Measurements from ENCODE around the gene ZC3H4.

The ZC3H4 gene

GRCh38 chr19:47047763-47048405 lies 65.7 kb downstream of the ZC3H4 start:
- ATAC-seq (ENCODE audit: low read depth): peak; percentile 36
- peaks cover 1% of the 10 kb centered on the region for H3K36me3 Mint-ChIP-seq
- peak; percentile 52 to 59 for DNase-seq (ENCODE audit: low spot score in 2 of 2)

GRCh38 chr19:47047272-47047762 lies 66.3 kb downstream of the ZC3H4 start:
- Mint-ChIP-seq H3K27me3 (no peaks in the 10 kb centered on the region), H3K36me3 (peaks cover 1% of the 10 kb centered on the region), H3K4me1 (peaks cover 14% of the 10 kb centered on the region), H3K27ac (peak overlapping the region; percentile 63), H3K4me3 (peak overlapping the region; percentile 36), H3K9me3 (no peaks in the 10 kb centered on the region)
- DNase-seq (ENCODE audit: low spot score in 2 of 2) (no peak), ATAC-seq (ENCODE audit: low read depth) (no peak)

More at GRCh38 chr19:47047763-47048405, 65.7 kb downstream of the ZC3H4 start:
- Mint-ChIP-seq H3K4me1 (peaks cover 14% of the 10 kb centered on the region), H3K4me3 (peak overlapping the region; percentile 97), H3K9me3 (no peaks in the 10 kb centered on the region), H3K27me3 (no peaks in the 10 kb centered on the region), H3K27ac (peak overlapping the region; percentile 63)

DNA sequence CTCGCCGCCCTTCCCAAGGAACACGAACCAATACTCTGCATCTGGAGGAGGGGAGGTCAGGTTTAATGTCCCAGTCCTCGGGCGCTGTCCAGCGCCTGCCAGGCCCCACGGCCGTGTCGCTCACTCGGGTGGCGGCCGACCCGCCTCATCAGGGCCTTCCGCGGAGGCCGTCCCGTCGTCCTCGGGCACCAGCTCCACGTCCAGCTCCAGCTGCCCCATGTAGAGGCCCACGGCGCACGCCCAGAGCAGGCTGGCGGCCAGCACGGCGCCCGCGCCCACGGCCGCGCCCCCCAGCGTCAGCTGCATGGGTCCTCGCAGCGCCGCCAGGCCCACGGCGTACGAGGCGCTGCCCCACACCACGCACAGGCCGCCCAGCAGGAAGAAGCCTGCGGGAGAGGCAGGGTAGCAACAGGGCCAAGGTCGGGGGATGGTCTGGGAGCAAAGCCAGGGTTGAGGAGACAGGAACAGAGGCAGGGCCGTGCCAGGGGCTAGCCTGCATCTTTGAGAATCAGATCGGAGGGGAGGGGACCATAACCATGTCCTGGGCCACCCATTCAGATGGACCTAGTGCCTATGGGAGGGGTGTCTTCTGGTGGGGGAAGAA lies 67.6 kb downstream of the ZC3H4 start:
- ATAC-seq (ENCODE audit: low read depth): no peak
- Mint-ChIP-seq H3K36me3 (peaks cover 1% of the 10 kb centered on the region), H3K9me3 (no peaks in the 10 kb centered on the region), H3K27me3 (no peaks in the 10 kb centered on the region), H3K27ac (no peak overlapping the region), H3K4me1 (peaks cover 14% of the 10 kb centered on the region), H3K4me3 (no peak overlapping the region)
- DNase-seq (ENCODE audit: low spot score in 2 of 2): no peak

DNA sequence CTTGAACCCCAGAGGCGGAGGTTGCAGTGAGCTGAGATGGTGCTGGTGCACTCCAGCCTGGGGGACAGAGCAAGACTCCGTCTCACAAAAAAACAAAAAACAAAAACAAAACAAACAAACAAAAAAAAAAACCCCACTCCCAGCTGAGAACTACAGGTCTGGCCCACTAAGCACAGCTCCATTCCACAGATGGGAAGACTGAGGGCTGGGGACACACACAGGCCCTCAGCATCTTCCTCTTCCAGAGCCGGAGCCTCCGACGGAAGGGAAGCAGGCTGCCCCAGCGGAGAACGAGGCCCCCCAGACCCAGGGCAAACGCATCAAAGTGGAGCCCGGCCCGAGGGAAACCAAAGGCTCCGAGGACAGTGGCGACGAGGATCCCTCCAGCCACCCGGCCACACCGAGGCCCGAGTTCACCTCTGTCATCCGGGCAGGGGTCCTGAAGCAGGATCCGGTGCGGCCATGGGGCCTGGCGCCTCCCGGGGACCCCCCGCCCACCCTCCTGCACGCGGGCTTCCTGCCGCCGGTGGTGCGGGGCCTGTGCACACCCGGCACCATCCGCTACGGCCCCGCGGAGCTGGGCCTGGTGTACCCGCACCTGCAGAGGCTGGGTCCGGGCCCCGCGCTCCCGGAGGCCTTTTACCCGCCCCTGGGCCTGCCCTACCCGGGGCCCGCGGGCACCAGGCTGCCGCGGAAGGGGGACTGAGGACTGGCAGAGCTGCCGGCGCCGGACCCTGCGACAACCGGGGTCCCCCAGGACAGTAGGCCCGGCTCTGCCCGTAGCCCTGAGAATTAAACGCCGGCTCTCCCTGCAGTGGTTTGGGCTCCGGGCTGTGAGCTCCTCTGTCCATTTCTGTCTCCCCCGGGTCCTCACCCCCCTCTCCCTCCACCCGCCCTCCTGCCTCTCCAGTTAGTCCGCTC lies 68.4 kb downstream of the ZC3H4 start:
- Mint-ChIP-seq H3K9me3 (no peaks in the 10 kb centered on the region), H3K27me3 (no peaks in the 10 kb centered on the region), H3K4me3 (no peak overlapping the region), H3K27ac (no peak overlapping the region), H3K36me3 (peaks cover 1% of the 10 kb centered on the region), H3K4me1 (peaks cover 14% of the 10 kb centered on the region)
- no peak for ATAC-seq (ENCODE audit: low read depth)
- DNase-seq (ENCODE audit: low spot score in 2 of 2): no peak

GRCh38 chr19:47040869-47041268 lies 72.7 kb downstream of the ZC3H4 start:
- DNase-seq (ENCODE audit: low spot score in 2 of 2) (no peak), ATAC-seq (ENCODE audit: low read depth) (no peak)
- H3K4me3 Mint-ChIP-seq: no peak overlapping the region
- no peaks in the 10 kb centered on the region for H3K36me3 Mint-ChIP-seq
- no peaks in the 10 kb centered on the region for H3K9me3 Mint-ChIP-seq
- H3K27me3 Mint-ChIP-seq: no peaks in the 10 kb centered on the region
- H3K4me1 Mint-ChIP-seq: peaks cover 3% of the 10 kb centered on the region
- H3K27ac Mint-ChIP-seq: peak overlapping the region; percentile 45

- no peak overlapping the region for H3K4me3 Mint-ChIP-seq
These were observed 74.2 kb downstream of the ZC3H4 start for GRCh38 chr19:47039239-47039874.

DNA sequence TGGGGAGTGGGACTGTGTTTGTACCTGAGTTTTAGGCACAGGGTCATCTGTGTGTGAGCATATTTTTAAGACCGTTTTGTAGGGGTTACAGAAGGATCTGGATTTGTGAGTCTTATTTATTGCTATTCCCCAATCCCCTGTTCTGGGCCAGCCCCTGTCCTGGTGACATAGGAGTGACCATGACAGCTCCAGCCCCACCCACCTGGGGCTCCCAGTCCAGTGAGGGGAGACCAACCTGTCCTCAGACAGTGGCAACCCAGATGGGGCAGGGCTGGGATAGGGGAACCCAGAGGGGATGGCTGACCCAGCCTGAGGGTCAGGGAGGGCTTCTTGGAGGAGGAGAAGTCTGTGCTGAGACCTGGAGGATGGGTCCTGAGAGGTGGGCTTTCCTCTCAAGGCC lies 75.8 kb downstream of the ZC3H4 start:
- H3K27me3 Mint-ChIP-seq: no peaks in the 10 kb centered on the region
- peaks cover 8% of the 10 kb centered on the region for H3K4me1 Mint-ChIP-seq
- H3K4me3 Mint-ChIP-seq: no peak overlapping the region
- H3K9me3 Mint-ChIP-seq: no peaks in the 10 kb centered on the region
- no peaks in the 10 kb centered on the region for H3K36me3 Mint-ChIP-seq
- no peak overlapping the region for H3K27ac Mint-ChIP-seq
- ATAC-seq (ENCODE audit: low read depth) (no peak), DNase-seq (ENCODE audit: low spot score in 2 of 2) (no peak)

More at GRCh38 chr19:47039239-47039874, 74.2 kb downstream of the ZC3H4 start:
- Mint-ChIP-seq H3K4me1 (peaks cover 8% of the 10 kb centered on the region), H3K36me3 (no peaks in the 10 kb centered on the region), H3K9me3 (no peaks in the 10 kb centered on the region), H3K27ac (no peak overlapping the region), H3K27me3 (no peaks in the 10 kb centered on the region)
- no peak for ATAC-seq (ENCODE audit: low read depth)
- DNase-seq (ENCODE audit: low spot score in 2 of 2): no peak

- ATAC-seq (ENCODE audit: low read depth) (peak; percentile 52), DNase-seq (ENCODE audit: low spot score in 2 of 2) (no peak)
- peaks cover 2% of the 10 kb centered on the region for H3K27me3 Mint-ChIP-seq
- H3K27ac Mint-ChIP-seq: peak overlapping the region; percentile 52
- H3K9me3 Mint-ChIP-seq: no peaks in the 10 kb centered on the region
- peaks cover 8% of the 10 kb centered on the region for H3K4me1 Mint-ChIP-seq
- H3K36me3 Mint-ChIP-seq: no peaks in the 10 kb centered on the region
- peak overlapping the region; percentile 90 for H3K4me3 Mint-ChIP-seq
These were observed 77.4 kb downstream of the ZC3H4 start for GRCh38 chr19:47036097-47036651.

GRCh38 chr19:47035127-47036096 lies 78.2 kb downstream of the ZC3H4 start:
- peaks cover 4% of the 10 kb centered on the region for H3K27me3 Mint-ChIP-seq

GRCh38 chr19:47032171-47032811 lies 81.3 kb downstream of the ZC3H4 start:
- Mint-ChIP-seq H3K27ac (no peak overlapping the region), H3K27me3 (peaks cover 17% of the 10 kb centered on the region), H3K36me3 (no peaks in the 10 kb centered on the region), H3K4me3 (no peak overlapping the region), H3K4me1 (peaks cover 13% of the 10 kb centered on the region), H3K9me3 (no peaks in the 10 kb centered on the region)
- peak; percentile 52 to 65 for DNase-seq (ENCODE audit: low spot score in 2 of 2)
- peak; percentile 28 for ATAC-seq (ENCODE audit: low read depth)

More at GRCh38 chr19:47035127-47036096, 78.2 kb downstream of the ZC3H4 start:
- peak; percentile 92 for ATAC-seq (ENCODE audit: low read depth)
- H3K4me3 Mint-ChIP-seq: peak overlapping the region; percentile 90
- H3K9me3 Mint-ChIP-seq: no peaks in the 10 kb centered on the region
- DNase-seq (ENCODE audit: low spot score in 2 of 2): peak; percentile 100
- no peaks in the 10 kb centered on the region for H3K36me3 Mint-ChIP-seq
- H3K4me1 Mint-ChIP-seq: peaks cover 8% of the 10 kb centered on the region
- peak overlapping the region; percentile 52 for H3K27ac Mint-ChIP-seq

- ATAC-seq (ENCODE audit: low read depth) (no peak), DNase-seq (ENCODE audit: low spot score in 2 of 2) (no peak)
- peaks cover 7% of the 10 kb centered on the region for H3K4me1 Mint-ChIP-seq
- no peaks in the 10 kb centered on the region for H3K36me3 Mint-ChIP-seq
- peaks cover 3% of the 10 kb centered on the region for H3K9me3 Mint-ChIP-seq
- no peak overlapping the region for H3K4me3 Mint-ChIP-seq
- H3K27ac Mint-ChIP-seq: no peak overlapping the region
- H3K27me3 Mint-ChIP-seq: peaks cover 30% of the 10 kb centered on the region
These were observed 85.4 kb downstream of the ZC3H4 start for GRCh38 chr19:47028195-47028601.

- H3K9me3 Mint-ChIP-seq: peaks cover 3% of the 10 kb centered on the region
- DNase-seq (ENCODE audit: low spot score in 2 of 2) (no peak), ATAC-seq (ENCODE audit: low read depth) (no peak)
- H3K36me3 Mint-ChIP-seq: no peaks in the 10 kb centered on the region
- H3K27ac Mint-ChIP-seq: no peak overlapping the region
- H3K4me1 Mint-ChIP-seq: peaks cover 10% of the 10 kb centered on the region
- no peak overlapping the region for H3K4me3 Mint-ChIP-seq
- peaks cover 33% of the 10 kb centered on the region for H3K27me3 Mint-ChIP-seq
These were observed 85.9 kb downstream of the ZC3H4 start for GRCh38 chr19:47027586-47028088.
